ENCODE results near the gene GLO1. TPM values are rescaled to one million over a fixed set of nuclear protein-coding genes. Genes with fewer than 3 reads are reported as not detected.
A peak's percentile ranks its signal among the peaks of the same experiment; 100 is the strongest.
"Not testable (repeated sequence)": the region's sequence is repeated elsewhere in the genome, so short reads cannot be mapped to it uniquely, and the experiment has no call there.

The GLO1 gene
- total RNA-seq, 3 donors from 2014 or later = 97.3 to 140 (median 101) TPM

DNA sequence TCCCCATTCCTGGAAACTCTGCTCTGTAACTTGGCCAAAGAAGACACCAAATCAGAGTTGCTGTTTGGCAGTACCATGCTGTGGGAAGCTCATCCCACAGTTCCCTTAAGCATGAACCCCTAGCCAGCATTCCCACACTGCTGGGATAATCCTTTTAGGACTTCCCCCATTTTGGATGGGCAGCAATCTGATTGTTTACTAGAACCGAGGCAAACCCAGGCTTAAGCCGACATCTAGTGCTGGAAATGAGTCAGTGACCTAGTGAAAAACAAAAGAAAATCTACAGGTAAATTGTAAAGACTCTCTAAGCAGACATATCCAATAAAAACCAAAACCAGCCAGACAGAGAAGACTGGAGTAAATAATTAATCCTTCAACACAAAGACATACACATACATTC lies 17.4 kb upstream of the GLO1 start:
- Mint-ChIP-seq H3K4me3 (no peak overlapping the region), H3K36me3 (ENCODE audit: insufficient read depth) (no peaks in the 10 kb centered on the region), H3K4me1 (ENCODE audit: low read depth) (peaks cover 3% of the 10 kb centered on the region), H3K27me3 (ENCODE audit: low read depth) (peaks cover 39% of the 10 kb centered on the region), H3K9me3 (peaks cover 8% of the 10 kb centered on the region)
- DNase-seq (no peak), ATAC-seq (no peak)

DNA sequence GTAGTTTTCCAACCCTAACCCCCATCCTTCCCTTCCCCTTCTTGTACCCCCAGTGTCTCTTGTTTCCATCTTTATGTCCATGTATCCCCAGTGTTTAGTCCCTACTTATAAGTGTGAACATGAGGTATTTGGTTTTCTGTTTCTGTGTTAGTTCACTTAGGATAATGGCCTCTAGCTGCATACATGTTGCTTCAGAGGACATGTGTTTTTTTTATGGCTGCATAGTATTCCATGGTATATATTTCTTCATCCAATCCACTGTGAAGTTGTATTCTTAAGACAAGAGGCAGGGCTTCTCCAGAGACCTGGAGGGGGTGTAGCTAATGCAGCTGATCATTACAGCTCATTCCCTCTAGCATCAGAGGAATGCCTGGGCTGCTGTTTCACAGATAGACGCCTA lies 16.4 kb upstream of the GLO1 start:
- DNase-seq = no peak
- no peak for ATAC-seq
- peaks cover 8% of the 10 kb centered on the region for H3K9me3 Mint-ChIP-seq
- H3K4me3 Mint-ChIP-seq = no peak overlapping the region
- peaks cover 40% of the 10 kb centered on the region for H3K27me3 Mint-ChIP-seq (ENCODE audit: low read depth)
- peaks cover 7% of the 10 kb centered on the region for H3K4me1 Mint-ChIP-seq (ENCODE audit: low read depth)
- H3K36me3 Mint-ChIP-seq (ENCODE audit: insufficient read depth) = no peaks in the 10 kb centered on the region

DNA sequence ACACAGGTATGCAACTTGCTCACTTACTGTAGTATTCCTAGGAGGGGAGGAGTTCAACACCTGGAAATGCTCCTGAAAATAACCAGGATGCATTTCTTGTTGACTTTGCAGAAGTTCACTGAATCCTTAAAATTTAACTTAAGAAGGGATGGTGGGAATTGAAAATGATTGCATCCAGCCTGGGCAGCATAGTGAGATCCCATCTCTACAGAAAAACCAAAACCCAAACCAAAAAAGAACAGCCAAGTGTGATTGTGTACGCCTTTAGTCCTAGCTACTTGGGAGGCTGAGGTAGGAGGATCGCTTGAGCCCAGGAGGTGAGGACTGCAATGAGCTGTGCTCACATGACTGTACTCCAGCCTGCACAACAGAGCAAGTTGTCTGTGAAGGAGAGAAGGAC lies 13.9 kb upstream of the GLO1 start:
- Mint-ChIP-seq H3K4me1 (ENCODE audit: low read depth) (peaks cover 18% of the 10 kb centered on the region), H3K4me3 (no peak overlapping the region), H3K9me3 (peaks cover 8% of the 10 kb centered on the region), H3K27me3 (ENCODE audit: low read depth) (peaks cover 40% of the 10 kb centered on the region), H3K36me3 (ENCODE audit: insufficient read depth) (no peaks in the 10 kb centered on the region)
- DNase-seq = no peak
- no peak for ATAC-seq

DNA sequence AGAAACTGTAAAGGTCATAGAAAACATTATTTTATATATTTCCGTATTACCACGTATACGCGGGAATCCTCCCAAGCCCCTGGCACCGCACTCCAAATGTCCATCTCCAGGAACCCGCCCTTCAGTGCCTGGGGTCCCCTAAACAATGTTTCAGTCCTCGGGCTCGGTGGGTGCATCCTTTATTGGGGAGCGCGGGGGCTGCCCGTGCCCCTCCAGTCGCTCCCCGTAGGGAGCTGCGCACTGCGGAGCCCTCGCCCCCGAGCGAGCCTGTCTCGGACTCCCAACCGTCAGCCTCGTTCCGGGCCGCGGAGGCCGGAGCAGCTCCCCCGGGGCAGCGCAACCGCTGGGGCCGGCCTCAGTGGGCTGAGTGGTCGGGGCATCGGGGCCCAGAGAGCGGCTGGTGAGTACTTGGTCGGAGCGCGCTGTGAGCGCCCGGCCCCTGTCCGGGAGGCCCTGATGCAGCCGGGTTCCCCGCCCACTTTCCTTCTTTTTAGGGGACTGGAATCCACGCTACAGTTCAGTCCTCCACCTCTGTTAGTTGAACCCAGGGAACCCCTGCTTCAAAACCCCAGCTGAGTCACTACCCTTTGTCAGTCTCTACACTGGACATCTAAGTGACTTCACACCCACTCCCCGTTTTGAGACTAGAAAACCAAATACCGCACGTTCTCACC lies 12.2 kb upstream of the GLO1 start, which contains the start of gene DNAH8:
TSS of gene DNAH8 (plus strand) at position 296 of the 674 bp plus-strand sequence. CDS start 7,499 bp downstream, outside the sequence.
- peak; percentile 52 to 70 for ATAC-seq
- Mint-ChIP-seq H3K4me1 (ENCODE audit: low read depth) (peaks cover 18% of the 10 kb centered on the region), H3K27me3 (ENCODE audit: low read depth) (peaks cover 30% of the 10 kb centered on the region), H3K36me3 (ENCODE audit: insufficient read depth) (no peaks in the 10 kb centered on the region), H3K4me3 (peak within 1 kb of the TSS; percentile 42), H3K9me3 (no peaks in the 10 kb centered on the region)
- DNase-seq = no peak

DNA sequence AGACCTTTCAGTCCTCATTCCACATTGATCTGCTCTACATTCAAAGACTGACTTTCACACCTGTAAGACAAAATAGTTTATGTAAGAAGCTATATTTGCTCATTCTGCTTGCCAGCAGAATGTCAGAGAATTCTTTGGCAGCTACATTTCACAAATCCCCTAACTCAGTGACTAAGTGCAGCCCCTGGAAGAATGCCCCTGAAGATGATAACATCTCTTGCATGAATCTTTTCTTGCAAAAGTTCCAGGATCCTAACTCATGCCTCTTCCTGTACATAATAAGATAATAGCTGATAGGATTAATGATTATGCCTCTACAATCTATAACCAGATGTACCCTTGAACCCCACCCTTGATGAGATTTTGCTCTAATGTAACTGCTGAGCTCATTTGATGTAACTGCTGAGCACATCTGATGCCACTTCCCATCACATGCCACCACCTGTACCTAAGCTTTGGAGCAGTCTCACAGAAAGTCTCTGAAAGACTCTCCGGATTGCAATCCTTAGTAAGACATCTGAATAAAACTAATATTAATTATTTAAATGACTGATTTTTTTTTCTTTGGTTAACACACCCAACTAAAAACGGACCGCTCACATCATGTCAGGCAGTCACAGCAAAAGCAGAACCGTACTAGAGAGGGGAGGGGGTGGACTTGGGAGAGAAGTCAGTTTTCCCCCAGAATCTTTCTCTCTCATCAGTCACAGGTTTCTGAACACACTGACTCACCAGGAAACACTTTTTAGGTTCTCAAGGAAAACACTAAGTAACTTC lies 11.5 kb upstream of the GLO1 start:
- Mint-ChIP-seq H3K4me3 (peak overlapping the region; percentile 42), H3K4me1 (ENCODE audit: low read depth) (peaks cover 18% of the 10 kb centered on the region), H3K9me3 (no peaks in the 10 kb centered on the region), H3K36me3 (ENCODE audit: insufficient read depth) (no peaks in the 10 kb centered on the region), H3K27me3 (ENCODE audit: low read depth) (peaks cover 29% of the 10 kb centered on the region)
- DNase-seq = no peak
- ATAC-seq = peak; percentile 73 to 78

DNA sequence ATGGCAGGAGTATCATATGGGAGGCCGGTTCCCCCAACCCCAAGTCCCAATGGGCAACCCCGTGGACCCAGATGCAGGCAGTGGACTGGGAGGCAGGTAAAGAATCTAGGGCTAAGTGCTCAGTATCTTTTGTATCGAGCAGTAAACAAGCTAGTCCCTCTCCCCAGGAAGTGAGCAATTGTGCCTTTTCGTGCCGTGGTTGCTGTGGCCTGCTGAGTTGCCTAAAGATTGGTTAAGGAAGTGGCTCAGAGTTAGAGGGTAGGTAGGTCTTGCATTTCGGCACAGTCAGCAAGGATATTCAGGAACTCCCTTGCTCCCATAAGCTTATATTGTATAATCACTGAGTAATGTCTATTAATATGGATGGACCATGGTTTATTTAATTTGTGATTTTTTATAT lies 10.9 kb upstream of the GLO1 start:
- DNase-seq (peak; percentile 17), ATAC-seq (peak; percentile 75 to 77)
- peaks cover 18% of the 10 kb centered on the region for H3K4me1 Mint-ChIP-seq (ENCODE audit: low read depth)
- no peak overlapping the region for H3K4me3 Mint-ChIP-seq
- peaks cover 24% of the 10 kb centered on the region for H3K27me3 Mint-ChIP-seq (ENCODE audit: low read depth)
- no peaks in the 10 kb centered on the region for H3K9me3 Mint-ChIP-seq
- H3K36me3 Mint-ChIP-seq (ENCODE audit: insufficient read depth) = no peaks in the 10 kb centered on the region

DNA sequence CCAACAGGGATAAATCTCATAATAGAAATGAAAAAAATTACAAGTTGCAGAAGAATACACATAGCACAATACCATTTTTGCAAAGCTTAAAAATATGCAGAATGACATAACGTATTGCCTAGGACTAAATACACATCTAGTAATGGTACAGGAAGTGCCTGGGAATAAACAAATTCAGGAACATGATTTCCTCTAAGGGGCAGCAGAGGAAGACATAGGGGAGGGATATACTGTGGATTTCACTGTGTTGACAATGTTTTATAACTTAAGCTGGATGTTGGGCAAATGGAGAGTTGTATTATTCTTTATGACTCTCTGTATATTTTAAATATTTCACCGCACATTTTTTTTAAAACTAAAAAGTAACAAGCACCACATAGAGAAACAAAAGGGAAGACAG lies 5.6 kb upstream of the GLO1 start:
- no peak overlapping the region for H3K4me3 Mint-ChIP-seq
- H3K4me1 Mint-ChIP-seq (ENCODE audit: low read depth) = peaks cover 2% of the 10 kb centered on the region
- H3K9me3 Mint-ChIP-seq = no peaks in the 10 kb centered on the region

DNA sequence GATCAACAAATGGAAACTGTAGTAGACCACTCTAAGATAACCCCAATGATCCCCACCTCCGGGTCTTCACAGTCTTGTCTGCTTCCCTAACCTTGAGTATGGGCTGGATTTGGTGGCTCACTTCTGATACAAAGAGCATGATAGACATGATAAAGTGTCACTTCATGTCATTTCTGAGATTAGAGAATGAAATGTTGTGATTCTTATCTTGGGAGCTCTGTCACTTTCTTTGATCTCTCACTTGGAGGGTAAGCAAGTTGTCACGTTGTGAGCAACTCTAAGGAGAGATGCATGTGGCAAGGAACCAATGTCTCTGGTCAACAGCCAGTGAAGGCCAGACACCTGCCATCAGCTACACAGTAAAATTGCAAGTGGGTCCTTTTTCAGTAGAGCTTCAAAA lies 3.0 kb upstream of the GLO1 start:
- H3K27me3 Mint-ChIP-seq (ENCODE audit: low read depth) = peaks cover 13% of the 10 kb centered on the region
- H3K9me3 Mint-ChIP-seq = no peaks in the 10 kb centered on the region
- peaks cover 14% of the 10 kb centered on the region for H3K4me1 Mint-ChIP-seq (ENCODE audit: low read depth)
- no peak for ATAC-seq
- H3K4me3 Mint-ChIP-seq = no peak overlapping the region
- no peak for DNase-seq
- peaks cover 11% of the 10 kb centered on the region for H3K36me3 Mint-ChIP-seq (ENCODE audit: insufficient read depth)

More for the DNA sequence above, 5.6 kb upstream of the GLO1 start:
- Mint-ChIP-seq H3K27me3 (ENCODE audit: low read depth) (peaks cover 13% of the 10 kb centered on the region), H3K36me3 (ENCODE audit: insufficient read depth) (no peaks in the 10 kb centered on the region)
- no peak for ATAC-seq
- DNase-seq = no peak

DNA sequence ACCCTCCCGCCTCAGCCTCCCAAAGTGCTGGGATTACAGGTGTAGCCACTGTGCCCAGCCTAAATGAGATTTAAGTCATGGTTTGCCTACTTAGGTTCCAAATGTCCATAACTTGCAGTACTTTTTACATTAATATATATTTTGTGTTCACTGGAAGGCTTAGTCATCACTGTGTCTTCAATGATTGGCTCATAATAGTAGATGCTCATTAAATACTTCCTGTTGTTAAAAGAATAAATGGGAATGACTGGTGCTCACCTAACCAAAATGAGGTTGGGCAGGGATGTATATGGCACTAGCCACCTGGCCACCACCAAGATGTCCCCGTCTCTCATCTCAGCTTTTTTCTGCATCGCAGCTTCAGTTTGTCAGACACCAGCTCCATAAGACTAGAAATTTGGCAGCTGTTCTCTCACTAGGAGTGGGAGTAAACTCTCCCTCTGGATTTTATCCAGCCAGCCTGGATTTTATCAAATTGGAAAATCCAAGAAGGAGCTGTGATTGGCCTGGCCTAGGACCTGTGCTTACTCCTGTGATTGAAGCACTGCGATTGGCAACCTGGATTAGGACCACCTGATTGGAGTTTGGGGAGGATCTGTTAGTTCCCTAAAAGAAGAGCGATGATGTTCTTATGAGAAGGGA lies 1.1 kb upstream of the GLO1 start:
- ATAC-seq = no peak
- no peak overlapping the region for H3K4me3 Mint-ChIP-seq
- peaks cover 24% of the 10 kb centered on the region for H3K36me3 Mint-ChIP-seq (ENCODE audit: insufficient read depth)

DNA sequence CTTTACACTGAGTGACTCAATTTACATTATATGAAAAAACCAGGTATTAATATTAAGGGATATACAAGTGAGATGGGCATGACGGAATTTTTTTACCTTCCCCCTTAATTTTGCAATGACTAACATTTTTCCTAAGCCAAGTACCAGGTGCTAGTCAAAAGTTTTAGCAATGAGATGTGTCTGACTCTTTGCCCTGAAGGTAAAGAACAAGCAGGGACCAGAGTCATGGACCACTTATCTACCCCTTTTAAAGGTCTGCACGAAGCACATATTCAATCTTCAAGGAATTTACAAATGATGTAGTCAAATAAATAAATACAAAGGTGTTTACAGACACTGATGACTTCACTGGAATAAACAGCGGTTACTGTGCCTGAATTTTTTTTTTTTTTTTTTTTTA lies 1.4 kb downstream of the GLO1 start:
- Mint-ChIP-seq H3K27me3 (ENCODE audit: low read depth) (peaks cover 4% of the 10 kb centered on the region), H3K36me3 (ENCODE audit: insufficient read depth) (peaks cover 31% of the 10 kb centered on the region)
- ATAC-seq = no peak

More for the DNA sequence above, 1.1 kb upstream of the GLO1 start:
- no peak for DNase-seq
- H3K4me1 Mint-ChIP-seq (ENCODE audit: low read depth) = peaks cover 23% of the 10 kb centered on the region
- peaks cover 12% of the 10 kb centered on the region for H3K9me3 Mint-ChIP-seq
- H3K27me3 Mint-ChIP-seq (ENCODE audit: low read depth) = peaks cover 9% of the 10 kb centered on the region

DNA sequence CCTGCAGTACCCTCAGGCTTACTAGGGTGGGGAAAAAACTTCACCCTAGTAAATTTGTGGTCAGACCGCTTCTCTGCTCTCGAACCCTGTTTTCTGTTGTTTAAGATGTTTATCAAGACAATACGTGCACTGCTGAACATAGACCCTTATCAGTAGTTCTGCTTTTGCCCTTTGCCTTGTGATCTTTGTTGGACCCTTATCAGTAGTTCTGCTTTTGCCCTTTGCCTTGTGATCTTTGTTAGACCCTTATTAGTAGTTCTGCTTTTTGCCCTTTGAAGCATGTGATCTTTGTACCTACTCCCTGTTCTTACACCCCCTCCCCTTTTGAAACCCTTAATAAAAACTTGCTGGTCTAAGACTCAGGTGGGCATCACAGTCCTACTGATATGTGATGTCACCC lies 3.2 kb downstream of the GLO1 start:
- not testable (repeated sequence) for H3K4me3 Mint-ChIP-seq; ATAC-seq; DNase-seq; H3K27me3 Mint-ChIP-seq (ENCODE audit: low read depth)
- H3K4me1 Mint-ChIP-seq (ENCODE audit: low read depth) = peaks cover 42% of the 10 kb centered on the region
- H3K9me3 Mint-ChIP-seq = peaks cover 17% of the 10 kb centered on the region
- H3K36me3 Mint-ChIP-seq (ENCODE audit: insufficient read depth) = peaks cover 31% of the 10 kb centered on the region

More for the DNA sequence above, 1.4 kb downstream of the GLO1 start:
- H3K4me1 Mint-ChIP-seq (ENCODE audit: low read depth) = peaks cover 40% of the 10 kb centered on the region
- peaks cover 17% of the 10 kb centered on the region for H3K9me3 Mint-ChIP-seq
- H3K4me3 Mint-ChIP-seq = peak overlapping the region; percentile 88
- no peak for DNase-seq

DNA sequence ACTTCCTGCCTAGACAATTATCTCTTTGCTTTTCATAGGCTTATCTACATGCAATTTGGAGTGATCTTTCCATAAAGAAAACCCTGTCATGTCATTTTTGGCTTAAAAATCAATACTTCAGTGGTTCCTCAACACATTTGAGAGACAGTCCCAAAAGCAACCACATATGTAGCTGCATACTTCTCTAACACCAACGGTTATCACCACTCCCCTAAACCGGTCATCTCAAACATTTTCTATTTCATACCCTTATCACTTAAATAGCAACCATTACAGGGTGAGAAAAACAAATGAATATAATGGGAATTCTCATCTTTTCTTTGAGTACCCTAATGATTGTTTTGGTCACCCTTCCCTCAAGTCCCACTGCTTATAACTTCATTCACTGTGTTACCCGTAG lies 5.1 kb downstream of the GLO1 start:
- peaks cover 17% of the 10 kb centered on the region for H3K9me3 Mint-ChIP-seq
- no peak overlapping the region for H3K4me3 Mint-ChIP-seq
- H3K27me3 Mint-ChIP-seq (ENCODE audit: low read depth) = no peaks in the 10 kb centered on the region
- peaks cover 36% of the 10 kb centered on the region for H3K36me3 Mint-ChIP-seq (ENCODE audit: insufficient read depth)
- ATAC-seq = no peak
- no peak for DNase-seq
- H3K4me1 Mint-ChIP-seq (ENCODE audit: low read depth) = peaks cover 41% of the 10 kb centered on the region

DNA sequence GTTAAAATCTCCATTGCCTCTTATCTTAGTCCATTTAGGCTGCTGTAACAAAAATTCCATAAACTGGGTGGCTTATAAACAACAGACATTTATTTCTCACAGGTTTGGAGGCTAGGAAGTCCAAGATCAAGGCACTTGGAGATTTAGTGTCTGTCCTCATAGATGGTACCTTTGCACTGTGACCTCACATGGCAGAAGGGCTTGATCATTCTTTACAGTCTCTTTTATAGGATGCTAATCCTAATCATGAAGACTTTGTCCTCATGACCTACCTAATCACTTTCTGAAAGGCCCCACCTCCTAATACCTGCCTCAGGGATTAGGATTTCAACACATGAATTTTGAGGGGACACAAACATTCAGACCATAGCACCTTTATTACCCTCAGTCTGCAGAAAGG lies 6.6 kb downstream of the GLO1 start:
- ATAC-seq (no peak), DNase-seq (no peak)
- peaks cover 29% of the 10 kb centered on the region for H3K36me3 Mint-ChIP-seq (ENCODE audit: insufficient read depth)
- H3K4me1 Mint-ChIP-seq (ENCODE audit: low read depth) = peaks cover 30% of the 10 kb centered on the region
- H3K4me3 Mint-ChIP-seq = no peak overlapping the region
- H3K27me3 Mint-ChIP-seq (ENCODE audit: low read depth) = no peaks in the 10 kb centered on the region
- H3K9me3 Mint-ChIP-seq = peaks cover 17% of the 10 kb centered on the region

DNA sequence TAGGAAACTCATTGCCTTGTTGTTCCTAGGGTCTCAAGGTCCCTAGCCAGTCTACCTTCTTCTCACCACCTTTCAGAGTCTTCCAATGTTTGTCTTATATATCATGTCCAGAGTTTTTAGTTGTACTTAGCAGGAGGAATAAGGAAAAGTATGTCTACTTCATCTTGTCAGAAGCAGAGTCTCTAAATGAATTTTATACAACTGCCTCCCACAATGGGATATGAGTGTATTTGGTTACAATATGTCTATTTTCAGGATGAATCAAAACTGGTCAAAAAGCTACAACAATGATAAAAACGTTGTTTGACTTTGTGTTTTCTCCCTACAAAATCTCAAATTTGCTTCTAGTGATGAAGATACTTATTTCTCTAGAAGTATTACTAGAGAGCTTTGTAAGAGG lies 7.0 kb downstream of the GLO1 start:
- no peak overlapping the region for H3K4me3 Mint-ChIP-seq
- H3K27me3 Mint-ChIP-seq (ENCODE audit: low read depth) = no peaks in the 10 kb centered on the region
- ATAC-seq (no peak), DNase-seq (no peak)
- peaks cover 17% of the 10 kb centered on the region for H3K9me3 Mint-ChIP-seq
- peaks cover 31% of the 10 kb centered on the region for H3K4me1 Mint-ChIP-seq (ENCODE audit: low read depth)
- H3K36me3 Mint-ChIP-seq (ENCODE audit: insufficient read depth) = peaks cover 26% of the 10 kb centered on the region
